MV-4-11 (cell line): ENCODE results near the gene TNIK.
A peak's percentile ranks its signal among the peaks of the same experiment; 100 is the strongest.

Experiments used
- DNase-seq: peaks from one replicate; lab custom pipeline; 2025; lab: John Stamatoyannopoulos, UW

The TNIK gene

GRCh38 chr3:171227828-171228227, 232.4 kb downstream of the TNIK start:
- no peak for DNase-seq

- DNase-seq, result no peak
Observed at GRCh38 chr3:171227359-171227758, 232.8 kb downstream of the TNIK start.

GRCh38 chr3:171226794-171227193, 233.4 kb downstream of the TNIK start:
- no peak for DNase-seq

DNA sequence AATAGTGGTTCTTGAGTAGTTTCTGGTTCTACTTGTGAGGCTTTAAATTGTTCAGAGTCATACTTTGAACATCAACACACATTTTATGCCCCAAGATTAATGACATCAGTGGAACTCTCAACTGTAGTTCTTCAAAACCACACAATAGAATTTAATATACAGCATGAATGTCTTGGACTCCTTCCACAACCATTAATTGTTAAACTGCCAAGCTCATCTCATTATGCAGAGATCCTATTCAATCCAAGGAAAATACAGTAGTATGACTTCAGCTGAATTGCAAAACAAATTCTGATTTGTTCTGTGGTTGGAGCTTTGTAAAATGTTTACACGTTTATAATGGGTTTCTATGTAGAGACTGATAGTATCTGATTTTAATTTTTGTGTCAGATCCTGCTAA, 234.5 kb downstream of the TNIK start:
- no peak for DNase-seq

GRCh38 chr3:171225165-171225564, 235.0 kb downstream of the TNIK start:
- no peak for DNase-seq

DNA sequence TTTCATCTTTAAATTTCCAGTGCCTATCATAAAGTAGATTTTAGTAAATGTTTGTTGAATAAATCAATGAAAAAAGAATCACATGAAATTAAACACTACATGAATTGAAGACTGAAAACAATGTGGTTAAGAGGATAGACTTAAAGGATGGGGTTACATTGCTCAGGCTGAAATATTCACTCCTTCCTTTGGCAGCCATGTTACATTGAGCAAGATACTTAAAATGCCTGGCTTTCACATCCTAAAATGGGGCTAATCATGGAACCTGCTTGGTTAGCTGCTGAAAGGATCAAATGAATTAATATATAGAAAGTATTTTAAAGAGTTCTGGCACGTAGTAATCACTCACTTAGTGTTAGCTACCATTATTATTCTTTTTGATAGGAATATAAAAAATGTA, 236.8 kb downstream of the TNIK start:
- peak; percentile 48 for DNase-seq

GRCh38 chr3:171222995-171223394, 237.2 kb downstream of the TNIK start:
- no peak for DNase-seq

- no peak for DNase-seq
Observed at GRCh38 chr3:171221597-171221996, 238.6 kb downstream of the TNIK start.

DNA sequence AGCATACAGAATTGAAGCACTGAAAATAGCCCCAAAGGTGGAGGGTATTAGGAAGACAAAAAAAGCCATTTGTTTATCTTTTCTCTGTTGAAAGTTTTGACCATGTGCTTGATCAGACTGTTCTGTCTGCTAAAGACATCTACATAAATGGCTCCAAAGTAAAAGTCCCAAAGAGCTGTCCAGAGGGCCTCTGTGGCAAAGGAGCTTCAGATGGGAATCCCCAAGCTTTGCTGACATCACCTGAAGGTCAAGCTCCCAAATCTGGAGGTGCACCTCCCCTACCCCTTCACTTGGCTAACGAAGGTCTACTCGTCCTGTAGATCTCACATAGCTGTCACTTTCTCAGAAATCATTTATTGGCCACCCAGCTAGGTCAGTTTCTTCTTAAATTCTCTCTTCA, 239.1 kb downstream of the TNIK start:
- no peak for DNase-seq

- no peak for DNase-seq
Observed at GRCh38 chr3:171219258-171219657, 240.9 kb downstream of the TNIK start.

DNA sequence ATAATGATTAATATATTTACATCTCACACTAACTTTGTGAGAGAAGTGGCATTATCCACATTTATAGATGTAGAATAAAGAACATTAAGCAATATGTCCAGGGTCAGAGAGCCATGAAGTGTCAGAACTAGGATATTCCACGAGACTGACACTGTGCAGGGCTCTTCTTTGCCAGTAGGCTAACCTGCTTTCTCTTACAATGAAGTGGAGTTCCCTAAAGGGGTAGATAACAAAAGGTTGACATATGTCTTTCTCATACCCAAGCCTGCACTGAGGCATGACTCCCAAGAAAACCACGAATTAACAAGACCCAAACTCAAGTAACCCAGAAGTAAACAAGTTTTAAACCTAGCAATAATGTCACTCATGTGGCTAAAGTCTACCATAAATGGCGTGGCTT, 242.1 kb downstream of the TNIK start:
- DNase-seq, result peak; percentile 4

GRCh38 chr3:171213907-171214306, 246.3 kb downstream of the TNIK start:
- DNase-seq, result peak; percentile 52

DNA sequence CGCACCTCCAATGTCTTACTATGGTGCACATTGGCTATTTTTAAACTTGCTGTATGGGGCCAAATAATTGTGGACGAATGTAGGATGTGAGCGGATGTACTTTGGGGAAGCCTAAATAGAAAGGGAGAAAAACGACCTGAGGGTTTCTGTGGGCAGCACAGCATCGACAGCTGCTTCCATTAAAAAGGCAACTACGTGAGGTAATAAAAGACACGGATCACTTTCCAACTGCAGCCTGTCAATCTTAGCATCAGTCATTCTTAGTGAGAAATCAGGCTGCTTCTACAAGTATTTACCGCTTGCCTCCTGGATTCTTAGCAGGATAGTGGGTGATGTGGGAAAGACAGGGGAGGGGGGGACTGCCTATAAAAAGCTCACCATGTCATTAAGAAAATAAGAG, 247.0 kb downstream of the TNIK start:
- DNase-seq, result no peak

DNA sequence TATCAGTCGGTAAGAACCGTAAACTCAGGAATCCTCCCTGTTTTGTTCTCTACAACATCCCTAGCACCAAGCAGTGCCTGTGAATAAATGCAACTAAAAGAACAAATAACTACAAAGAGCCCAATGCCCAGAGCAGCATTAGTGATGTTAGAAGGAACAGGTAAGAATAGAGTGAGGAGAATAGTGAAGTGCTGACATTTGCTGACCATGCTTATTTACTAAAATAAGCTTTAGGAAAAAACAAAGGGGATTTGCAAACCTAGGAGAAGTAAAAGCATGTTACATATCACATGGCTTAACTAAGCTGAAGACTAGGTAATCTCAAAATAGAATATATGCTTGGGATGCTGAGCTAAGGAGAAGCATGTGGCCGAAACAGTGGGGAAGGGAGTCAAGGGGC, 247.6 kb downstream of the TNIK start:
- no peak for DNase-seq

GRCh38 chr3:171206283-171206682, 253.9 kb downstream of the TNIK start:
- DNase-seq, result no peak

DNA sequence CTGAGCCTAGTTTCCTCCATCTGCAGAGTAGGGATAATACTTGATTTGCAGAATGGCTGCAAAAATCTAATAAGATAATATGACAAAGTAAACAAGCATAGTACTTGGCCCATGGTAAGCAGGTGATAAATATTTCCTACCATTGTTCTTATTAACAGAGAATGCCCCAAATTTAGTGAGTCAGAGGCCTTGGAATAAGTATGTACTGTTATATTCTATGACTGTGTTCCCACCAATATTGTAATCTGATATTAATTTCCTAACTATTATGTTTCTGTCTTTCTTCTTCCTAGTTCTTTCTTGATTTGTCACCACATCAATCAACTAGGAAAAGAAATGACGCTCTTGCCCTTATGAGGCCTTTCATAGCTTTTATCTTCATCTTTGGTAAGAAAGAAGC, 255.3 kb downstream of the TNIK start:
- no peak for DNase-seq

DNA sequence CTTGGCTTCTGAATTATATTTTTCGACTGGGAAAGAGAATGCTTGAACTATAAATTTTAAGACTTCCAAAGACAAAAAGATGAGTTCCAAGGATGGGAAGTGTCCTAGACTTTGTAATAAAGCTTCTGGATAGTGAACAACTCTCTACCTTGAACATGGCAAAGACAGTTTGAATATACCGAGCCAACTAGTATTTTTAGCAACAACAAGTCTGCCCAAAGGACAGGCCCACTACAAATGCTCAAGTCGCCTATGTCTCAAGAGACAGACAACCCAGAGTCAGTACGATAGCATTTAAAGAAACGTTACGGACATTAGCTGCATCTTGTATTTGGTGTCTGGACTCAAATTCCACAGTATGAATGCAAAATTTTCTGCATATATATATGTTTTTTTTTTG, 258.4 kb downstream of the TNIK start:
- DNase-seq, result no peak

DNA sequence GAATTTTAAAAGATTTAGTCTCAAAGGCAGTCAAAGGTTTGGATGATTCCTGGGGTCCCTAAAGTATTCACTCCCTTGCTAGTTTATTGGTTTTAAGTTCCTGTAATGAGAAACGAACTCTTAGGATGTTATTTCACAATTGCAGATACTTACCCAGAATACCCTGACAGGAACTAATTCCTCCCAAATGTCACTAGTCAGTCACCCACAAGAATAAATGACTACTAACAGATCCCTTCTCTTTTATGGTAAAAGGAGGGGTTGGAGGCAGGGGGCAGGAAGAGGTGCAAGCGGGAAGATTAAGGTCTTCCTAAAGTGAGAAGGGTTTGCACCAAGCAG, 259.5 kb downstream of the TNIK start:
- DNase-seq, result peak; percentile 90

GRCh38 chr3:171200052-171200749, 260.0 kb downstream of the TNIK start:
- DNase-seq, result no peak

- DNase-seq, result peak; percentile 80
Observed at GRCh38 chr3:171199473-171199829, 260.8 kb downstream of the TNIK start.

DNA sequence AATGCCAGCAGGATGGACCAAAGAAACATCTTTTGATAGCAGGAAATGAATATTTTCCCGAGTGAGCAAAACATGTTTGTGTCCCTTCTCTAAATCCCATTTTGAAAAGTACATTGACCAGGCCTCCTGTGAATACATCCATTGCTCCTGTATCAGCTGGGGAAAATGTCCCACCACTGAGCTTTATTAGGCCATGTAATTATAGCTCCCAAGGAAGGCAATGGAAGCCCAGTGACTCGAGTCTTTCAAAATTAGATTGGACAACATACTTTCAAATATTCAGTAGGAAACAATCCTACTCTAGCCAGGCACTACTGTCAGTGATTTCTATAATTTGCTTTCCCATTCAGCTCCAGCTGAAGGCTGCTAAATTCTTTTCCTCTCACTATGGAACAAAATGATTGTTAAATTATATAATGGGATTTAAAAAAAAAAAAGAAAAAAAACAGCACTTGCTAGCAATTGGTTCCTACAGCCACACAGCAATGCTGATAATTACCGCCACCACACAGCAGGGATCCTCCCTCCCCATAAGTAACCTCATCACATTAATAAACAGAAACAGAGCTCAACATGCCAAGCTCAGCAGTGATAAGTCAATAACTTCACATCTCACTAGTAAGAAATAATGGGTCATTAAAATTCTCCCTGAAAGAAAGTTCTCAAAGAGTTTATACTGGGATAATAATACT, 261.3 kb downstream of the TNIK start:
- no peak for DNase-seq

GRCh38 chr3:171195686-171196085, 264.5 kb downstream of the TNIK start:
- no peak for DNase-seq

- DNase-seq, result no peak
Observed at GRCh38 chr3:171194965-171195364, 265.2 kb downstream of the TNIK start.

GRCh38 chr3:171193693-171194092, 266.5 kb downstream of the TNIK start:
- no peak for DNase-seq
